HepG2 (cell line): ENCODE measurements around the gene MYL12B. TPM values are rescaled to one million over a fixed set of nuclear protein-coding genes. Genes with fewer than 3 reads are reported as not detected.
A peak's percentile ranks its signal among the peaks of the same experiment; 100 is the strongest.

Experiments
- ASH2L ChIP-seq: fragments of 300-600, 200-600 bp; sonication (generic); IDR thresholded peaks from 2 replicates; pipeline ENCODE4 v1.7.0; 2017; ENCODE audit warnings: low read depth, mild to moderate bottlenecking, moderate library complexity, mixed read lengths, low read length; ENCODE audit not compliant: insufficient read length
- BHLHE40 ChIP-seq: IDR thresholded peaks from 2 replicates; pipeline ENCODE4 v1.6.1; 2011; ENCODE audit warnings: low read length, improper control_type of control experiment
- RARA ChIP-seq: IDR thresholded peaks from 2 replicates; pipeline ENCODE4 v1.6.1; 2016; ENCODE audit warnings: missing genetic modification reagents, missing compliant biosample characterization
- RFX3 ChIP-seq: IDR thresholded peaks from 2 replicates; pipeline ENCODE4 v1.6.1; 2016; ENCODE audit warnings: missing biosample characterization, missing genetic modification reagents
- ZBTB21 ChIP-seq: sonication (generic); formaldehyde crosslinking; IDR thresholded peaks from 2 replicates; pipeline ENCODE4 v1.4.0; 2020; ENCODE audit warnings: missing genetic modification reagents
- ZEB1 ChIP-seq: IDR thresholded peaks from 2 replicates; pipeline ENCODE4 v1.6.1; 2012; ENCODE audit warnings: mild to moderate bottlenecking, low read depth, inconsistent platforms; ENCODE audit not compliant: insufficient replicate concordance
- ZNF343 ChIP-seq: sonication (generic); formaldehyde crosslinking; IDR thresholded peaks from 2 replicates; pipeline ENCODE4 v1.4.0; 2020; ENCODE audit warnings: mild to moderate bottlenecking, missing genetic modification reagents
- ZNF468 ChIP-seq: sonication (generic); formaldehyde crosslinking; IDR thresholded peaks from 2 replicates; pipeline ENCODE4 v1.8.0; 2022; ENCODE audit warnings: mild to moderate bottlenecking, moderate library complexity, missing genetic modification reagents
- ZNF607 ChIP-seq: sonication (generic); formaldehyde crosslinking; IDR thresholded peaks from 2 replicates; pipeline ENCODE4 v1.5.1; 2020; ENCODE audit warnings: missing genetic modification reagents, mild to moderate bottlenecking, borderline replicate concordance
- ZNF773 ChIP-seq: sonication (generic); formaldehyde crosslinking; IDR thresholded peaks from 2 replicates; pipeline ENCODE4 v1.4.0; 2020; ENCODE audit warnings: missing genetic modification reagents, borderline replicate concordance
- ZSCAN22 ChIP-seq: sonication (generic); formaldehyde crosslinking; IDR thresholded peaks from 2 replicates; pipeline ENCODE4 v1.4.0; 2020; ENCODE audit warnings: mild to moderate bottlenecking, missing genetic modification reagents
- polyA plus RNA-seq, 8 experiments: library from polyadenylated mRNA; depleted of rRNA in 3 of 8; stranded (reverse) in 7 of 8; unstranded in 1 of 8; fragments of >200 nt; fragmentation: Illumina TruSeq in 4 of 8; extraction: Trizol in 4 of 8; gene quantifications; 2 replicates each; pipeline versions ENCODE4 v1.2.1 to v1.2.3, GENCODE V29; 2011 to 2016; ENCODE audit warnings: low read depth in 4 of 8, missing spikeins in 1 of 8, mixed read lengths in 1 of 8; ENCODE audit not compliant: insufficient read depth in 1 of 8
- total RNA-seq, 5 experiments: library from RNA; depleted of rRNA; stranded (reverse); fragments of >200 nt; fragmentation: Illumina TruSeq; extraction: Trizol; gene quantifications; 2 replicates each; pipeline ENCODE4 v1.2.3, GENCODE V29; 2016; ENCODE audit warnings: low read depth in 1 of 5
- TF ChIP-seq, protein P1 (sequence below): sonication (generic); formaldehyde crosslinking; IDR thresholded peaks from 2 replicates; pipeline ENCODE4 v1.5.1; 2020; ENCODE audit warnings: mild to moderate bottlenecking, missing genetic modification reagents, borderline replicate concordance
- TF ChIP-seq, protein P2 (sequence below): sonication (generic); formaldehyde crosslinking; IDR thresholded peaks from 2 replicates; pipeline ENCODE4 v1.8.0; 2022; ENCODE audit warnings: low read depth, missing genetic modification reagents
- TF ChIP-seq, protein P3 (sequence below): sonication (generic); formaldehyde crosslinking; IDR thresholded peaks from one replicate; pipeline ENCODE4 v1.5.1; 2020; ENCODE audit warnings: mild to moderate bottlenecking, missing genetic modification reagents; ENCODE audit errors: not compliant biosample characterization

Gene MYL12B
- total and polyA plus RNA-seq, 2 of the 13 experiments (the other 11 are each of a cell fraction or from before 2014, with no cell fraction given) = 265 to 340 TPM

DNA sequence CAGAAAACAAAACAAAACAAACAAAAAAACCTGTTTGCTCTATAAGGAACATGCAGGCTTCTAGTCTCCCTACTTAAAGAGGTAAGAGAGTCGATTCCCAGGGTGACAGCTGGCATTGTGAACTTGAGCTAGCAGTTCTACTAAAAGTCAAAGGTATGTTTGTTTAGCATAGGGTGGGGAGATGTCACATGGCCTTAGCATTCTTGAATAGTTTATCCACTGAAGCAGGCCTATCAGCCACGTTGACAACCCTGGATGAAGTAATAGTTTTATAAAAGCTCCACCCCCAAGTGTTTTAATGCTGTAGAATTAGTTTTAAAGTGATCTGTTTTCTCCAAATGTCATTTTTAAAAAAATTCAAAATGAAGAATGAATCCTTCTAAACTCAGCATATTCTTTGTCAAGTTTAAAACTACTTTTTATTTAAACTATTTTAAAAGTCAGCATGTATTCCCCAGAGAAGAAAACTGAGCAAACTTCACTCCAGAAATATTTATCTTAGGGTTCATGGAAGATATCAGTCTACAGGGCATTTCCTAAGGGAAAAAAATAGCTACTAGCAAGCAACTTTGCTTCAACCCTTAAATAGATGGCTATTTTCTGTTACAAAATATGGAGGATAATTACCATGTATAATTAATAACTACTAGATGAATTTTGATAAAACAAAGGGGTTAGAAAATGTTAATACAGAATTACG is 43.8 kb upstream of the MYL12B start (continued):
- TF ChIP-seq, protein P1, sequence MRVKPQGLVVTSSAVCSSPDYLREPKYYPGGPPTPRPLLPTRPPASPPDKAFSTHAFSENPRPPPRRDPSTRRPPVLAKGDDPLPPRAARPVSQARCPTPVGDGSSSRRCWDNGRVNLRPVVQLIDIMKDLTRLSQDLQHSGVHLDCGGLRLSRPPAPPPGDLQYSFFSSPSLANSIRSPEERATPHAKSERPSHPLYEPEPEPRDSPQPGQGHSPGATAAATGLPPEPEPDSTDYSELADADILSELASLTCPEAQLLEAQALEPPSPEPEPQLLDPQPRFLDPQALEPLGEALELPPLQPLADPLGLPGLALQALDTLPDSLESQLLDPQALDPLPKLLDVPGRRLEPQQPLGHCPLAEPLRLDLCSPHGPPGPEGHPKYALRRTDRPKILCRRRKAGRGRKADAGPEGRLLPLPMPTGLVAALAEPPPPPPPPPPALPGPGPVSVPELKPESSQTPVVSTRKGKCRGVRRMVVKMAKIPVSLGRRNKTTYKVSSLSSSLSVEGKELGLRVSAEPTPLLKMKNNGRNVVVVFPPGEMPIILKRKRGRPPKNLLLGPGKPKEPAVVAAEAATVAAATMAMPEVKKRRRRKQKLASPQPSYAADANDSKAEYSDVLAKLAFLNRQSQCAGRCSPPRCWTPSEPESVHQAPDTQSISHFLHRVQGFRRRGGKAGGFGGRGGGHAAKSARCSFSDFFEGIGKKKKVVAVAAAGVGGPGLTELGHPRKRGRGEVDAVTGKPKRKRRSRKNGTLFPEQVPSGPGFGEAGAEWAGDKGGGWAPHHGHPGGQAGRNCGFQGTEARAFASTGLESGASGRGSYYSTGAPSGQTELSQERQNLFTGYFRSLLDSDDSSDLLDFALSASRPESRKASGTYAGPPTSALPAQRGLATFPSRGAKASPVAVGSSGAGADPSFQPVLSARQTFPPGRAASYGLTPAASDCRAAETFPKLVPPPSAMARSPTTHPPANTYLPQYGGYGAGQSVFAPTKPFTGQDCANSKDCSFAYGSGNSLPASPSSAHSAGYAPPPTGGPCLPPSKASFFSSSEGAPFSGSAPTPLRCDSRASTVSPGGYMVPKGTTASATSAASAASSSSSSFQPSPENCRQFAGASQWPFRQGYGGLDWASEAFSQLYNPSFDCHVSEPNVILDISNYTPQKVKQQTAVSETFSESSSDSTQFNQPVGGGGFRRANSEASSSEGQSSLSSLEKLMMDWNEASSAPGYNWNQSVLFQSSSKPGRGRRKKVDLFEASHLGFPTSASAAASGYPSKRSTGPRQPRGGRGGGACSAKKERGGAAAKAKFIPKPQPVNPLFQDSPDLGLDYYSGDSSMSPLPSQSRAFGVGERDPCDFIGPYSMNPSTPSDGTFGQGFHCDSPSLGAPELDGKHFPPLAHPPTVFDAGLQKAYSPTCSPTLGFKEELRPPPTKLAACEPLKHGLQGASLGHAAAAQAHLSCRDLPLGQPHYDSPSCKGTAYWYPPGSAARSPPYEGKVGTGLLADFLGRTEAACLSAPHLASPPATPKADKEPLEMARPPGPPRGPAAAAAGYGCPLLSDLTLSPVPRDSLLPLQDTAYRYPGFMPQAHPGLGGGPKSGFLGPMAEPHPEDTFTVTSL = no peak; the same call in 1 of the 2 replicates
- no peak for TF ChIP-seq ZNF468 (CRISPR knock-in tag)
- no peak for TF ChIP-seq ZSCAN22 (CRISPR knock-in tag)
- no peak for TF ChIP-seq ZNF607 (CRISPR knock-in tag)
- TF ChIP-seq, protein P2, sequence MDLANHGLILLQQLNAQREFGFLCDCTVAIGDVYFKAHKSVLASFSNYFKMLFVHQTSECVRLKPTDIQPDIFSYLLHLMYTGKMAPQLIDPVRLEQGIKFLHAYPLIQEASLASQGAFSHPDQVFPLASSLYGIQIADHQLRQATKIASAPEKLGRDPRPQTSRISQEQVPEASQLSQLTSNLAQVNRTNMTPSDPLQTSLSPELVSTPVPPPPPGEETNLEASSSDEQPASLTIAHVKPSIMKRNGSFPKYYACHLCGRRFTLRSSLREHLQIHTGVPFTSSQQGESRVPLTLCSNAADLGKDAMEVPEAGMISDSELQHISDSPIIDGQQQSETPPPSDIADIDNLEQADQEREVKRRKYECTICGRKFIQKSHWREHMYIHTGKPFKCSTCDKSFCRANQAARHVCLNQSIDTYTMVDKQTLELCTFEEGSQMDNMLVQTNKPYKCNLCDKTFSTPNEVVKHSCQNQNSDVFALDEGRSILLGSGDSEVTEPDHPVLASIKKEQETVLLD (CRISPR knock-in tag) = no peak
- no peak for TF ChIP-seq ZBTB21 (CRISPR knock-in tag)
- no peak for TF ChIP-seq ZEB1
- no peak for TF ChIP-seq ZNF343 (CRISPR knock-in tag)
- peak; percentile 88 for TF ChIP-seq RARA (CRISPR knock-in tag)
- TF ChIP-seq, protein P3, sequence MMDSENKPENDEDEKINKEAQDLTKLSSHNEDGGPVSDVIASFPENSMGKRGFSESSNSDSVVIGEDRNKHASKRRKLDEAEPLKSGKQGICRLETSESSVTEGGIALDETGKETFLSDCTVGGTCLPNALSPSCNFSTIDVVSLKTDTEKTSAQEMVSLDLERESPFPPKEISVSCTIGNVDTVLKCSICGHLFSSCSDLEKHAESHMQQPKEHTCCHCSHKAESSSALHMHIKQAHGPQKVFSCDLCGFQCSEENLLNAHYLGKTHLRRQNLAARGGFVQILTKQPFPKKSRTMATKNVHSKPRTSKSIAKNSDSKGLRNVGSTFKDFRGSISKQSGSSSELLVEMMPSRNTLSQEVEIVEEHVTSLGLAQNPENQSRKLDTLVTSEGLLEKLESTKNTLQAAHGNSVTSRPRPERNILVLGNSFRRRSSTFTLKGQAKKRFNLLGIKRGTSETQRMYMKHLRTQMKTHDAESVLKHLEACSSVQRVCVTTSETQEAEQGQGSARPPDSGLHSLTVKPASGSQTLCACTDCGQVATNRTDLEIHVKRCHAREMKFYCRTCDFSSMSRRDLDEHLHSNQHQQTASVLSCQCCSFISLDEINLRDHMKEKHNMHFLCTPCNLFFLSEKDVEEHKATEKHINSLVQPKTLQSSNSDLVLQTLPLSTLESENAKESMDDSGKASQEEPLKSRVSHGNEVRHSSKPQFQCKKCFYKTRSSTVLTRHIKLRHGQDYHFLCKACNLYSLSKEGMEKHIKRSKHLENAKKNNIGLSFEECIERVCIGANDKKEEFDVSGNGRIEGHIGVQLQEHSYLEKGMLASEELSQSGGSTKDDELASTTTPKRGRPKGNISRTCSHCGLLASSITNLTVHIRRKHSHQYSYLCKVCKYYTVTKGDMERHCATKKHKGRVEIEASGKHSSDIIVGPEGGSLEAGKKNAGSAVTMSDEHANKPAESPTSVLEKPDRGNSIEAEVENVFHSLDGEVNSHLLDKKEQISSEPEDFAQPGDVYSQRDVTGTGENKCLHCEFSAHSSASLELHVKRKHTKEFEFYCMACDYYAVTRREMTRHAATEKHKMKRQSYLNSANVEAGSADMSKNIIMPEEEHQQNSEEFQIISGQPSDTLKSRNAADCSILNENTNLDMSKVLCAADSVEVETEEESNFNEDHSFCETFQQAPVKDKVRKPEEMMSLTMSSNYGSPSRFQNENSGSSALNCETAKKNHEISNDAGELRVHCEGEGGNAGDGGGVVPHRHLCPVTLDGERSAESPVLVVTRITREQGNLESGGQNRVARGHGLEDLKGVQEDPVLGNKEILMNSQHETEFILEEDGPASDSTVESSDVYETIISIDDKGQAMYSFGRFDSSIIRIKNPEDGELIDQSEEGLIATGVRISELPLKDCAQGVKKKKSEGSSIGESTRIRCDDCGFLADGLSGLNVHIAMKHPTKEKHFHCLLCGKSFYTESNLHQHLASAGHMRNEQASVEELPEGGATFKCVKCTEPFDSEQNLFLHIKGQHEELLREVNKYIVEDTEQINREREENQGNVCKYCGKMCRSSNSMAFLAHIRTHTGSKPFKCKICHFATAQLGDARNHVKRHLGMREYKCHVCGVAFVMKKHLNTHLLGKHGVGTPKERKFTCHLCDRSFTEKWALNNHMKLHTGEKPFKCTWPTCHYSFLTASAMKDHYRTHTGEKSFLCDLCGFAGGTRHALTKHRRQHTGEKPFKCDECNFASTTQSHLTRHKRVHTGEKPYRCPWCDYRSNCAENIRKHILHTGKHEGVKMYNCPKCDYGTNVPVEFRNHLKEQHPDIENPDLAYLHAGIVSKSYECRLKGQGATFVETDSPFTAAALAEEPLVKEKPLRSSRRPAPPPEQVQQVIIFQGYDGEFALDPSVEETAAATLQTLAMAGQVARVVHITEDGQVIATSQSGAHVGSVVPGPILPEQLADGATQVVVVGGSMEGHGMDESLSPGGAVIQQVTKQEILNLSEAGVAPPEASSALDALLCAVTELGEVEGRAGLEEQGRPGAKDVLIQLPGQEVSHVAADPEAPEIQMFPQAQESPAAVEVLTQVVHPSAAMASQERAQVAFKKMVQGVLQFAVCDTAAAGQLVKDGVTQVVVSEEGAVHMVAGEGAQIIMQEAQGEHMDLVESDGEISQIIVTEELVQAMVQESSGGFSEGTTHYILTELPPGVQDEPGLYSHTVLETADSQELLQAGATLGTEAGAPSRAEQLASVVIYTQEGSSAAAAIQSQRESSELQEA (CRISPR knock-in tag) = no peak
- 0 out of 2 replicates have a peak, but pooled peaks have one; percentile 14 for TF ChIP-seq RFX3
- TF ChIP-seq BHLHE40 = no peak
- peak; percentile 51 for TF ChIP-seq ASH2L
- TF ChIP-seq ZNF773 = no peak
